Adrenal gland (tissue), 5 donors: ENCODE results near the gene PTDSS2.

Experiments used
- CTCF ChIP-seq, 6 experiments: fragments of 450-650 bp in 4 of 6; fragments of 200-600 bp in 2 of 6; sonication (generic) in 1 of 6; IDR thresholded peaks; 1 replicate in 5 of 6; 2 replicates in 1 of 6; pipeline versions ENCODE4 v1.5.1 to v1.8.0; 2016 to 2021; ENCODE audit warnings: antibody characterized with exemption in 6 of 6, mild to moderate bottlenecking in 2 of 6, moderate library complexity in 1 of 6
- POLR2A ChIP-seq, 2 donors: fragments of 450-650 bp; IDR thresholded peaks; one replicate each; pipeline ENCODE4 v1.6.1; 2017; ENCODE audit warnings: antibody characterized with exemption in 2 of 2, mild to moderate bottlenecking in 2 of 2, moderate library complexity in 1 of 2
- donor health status: DM: no; HTN: no; CAD: no.

DNA sequence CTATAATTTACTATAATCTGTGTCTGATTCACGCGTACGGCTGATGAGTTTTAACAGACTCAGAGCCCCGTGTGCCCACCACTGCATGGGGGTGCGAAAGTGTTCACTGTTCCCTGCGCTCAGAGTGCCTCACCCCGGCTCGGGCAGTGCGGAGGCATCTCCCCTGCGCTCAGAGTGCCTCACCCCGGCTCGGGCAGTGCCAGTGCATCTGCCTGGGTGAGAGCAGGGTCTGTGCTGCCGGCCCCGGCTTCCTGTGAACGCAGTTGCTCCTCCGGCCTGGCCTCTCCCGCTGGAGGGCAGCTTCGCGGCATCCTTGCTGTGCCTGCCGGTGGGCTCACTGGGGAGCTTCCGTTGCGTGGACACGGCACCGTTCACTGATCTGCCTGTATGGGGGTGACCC lies 14.2 kb downstream of the PTDSS2 start:
- TF ChIP-seq CTCF (IDR thresholded peaks at IDR 0.05): no peak
- TF ChIP-seq POLR2A (IDR thresholded peaks at IDR 0.05): no peak
